Measurements from ENCODE around the gene HFM1.

The HFM1 gene

GRCh38 chr1:91400133-91400725 is 4.4 kb downstream of the HFM1 start:
- Histone ChIP-seq H3K4me2 (ENCODE audit: low read depth, low read length, poor library complexity, severe bottlenecking) (no peak overlapping the region), H4K20me1 (ENCODE audit: insufficient read depth, low read length, poor library complexity, severe bottlenecking) (no peaks in the 10 kb centered on the region), H3K36me3 (ENCODE audit: insufficient read depth, low read length) (no peaks in the 10 kb centered on the region), H3K79me2 (ENCODE audit: insufficient read depth, low read length) (no peaks in the 10 kb centered on the region), H3K9me2 (replicated peaks; ENCODE audit: low read depth, low read length) (no peaks in the 10 kb centered on the region), H2AFZ (ENCODE audit: low read length) (0 out of 2 replicates have a peak overlapping the region, but pooled peaks have one; percentile 48), H3F3A (ENCODE audit: low read depth) (no peaks in the 10 kb centered on the region), H3K4me1 (ENCODE audit: insufficient read depth, low read length, poor library complexity, severe bottlenecking) (peaks cover 5% of the 10 kb centered on the region), H3K4me3 (ENCODE audit: low read length, poor library complexity, severe bottlenecking) (no peak overlapping the region), H3K9ac (ENCODE audit: low read depth, low read length, poor library complexity, severe bottlenecking) (no peak overlapping the region), H3K9me3 (ENCODE audit: insufficient read depth, low read depth, low read length) (no peaks in the 10 kb centered on the region), H3K27me3 (ENCODE audit: insufficient read depth, low read length, poor library complexity, severe bottlenecking) (no peaks in the 10 kb centered on the region)
- TF ChIP-seq, protein P1, sequence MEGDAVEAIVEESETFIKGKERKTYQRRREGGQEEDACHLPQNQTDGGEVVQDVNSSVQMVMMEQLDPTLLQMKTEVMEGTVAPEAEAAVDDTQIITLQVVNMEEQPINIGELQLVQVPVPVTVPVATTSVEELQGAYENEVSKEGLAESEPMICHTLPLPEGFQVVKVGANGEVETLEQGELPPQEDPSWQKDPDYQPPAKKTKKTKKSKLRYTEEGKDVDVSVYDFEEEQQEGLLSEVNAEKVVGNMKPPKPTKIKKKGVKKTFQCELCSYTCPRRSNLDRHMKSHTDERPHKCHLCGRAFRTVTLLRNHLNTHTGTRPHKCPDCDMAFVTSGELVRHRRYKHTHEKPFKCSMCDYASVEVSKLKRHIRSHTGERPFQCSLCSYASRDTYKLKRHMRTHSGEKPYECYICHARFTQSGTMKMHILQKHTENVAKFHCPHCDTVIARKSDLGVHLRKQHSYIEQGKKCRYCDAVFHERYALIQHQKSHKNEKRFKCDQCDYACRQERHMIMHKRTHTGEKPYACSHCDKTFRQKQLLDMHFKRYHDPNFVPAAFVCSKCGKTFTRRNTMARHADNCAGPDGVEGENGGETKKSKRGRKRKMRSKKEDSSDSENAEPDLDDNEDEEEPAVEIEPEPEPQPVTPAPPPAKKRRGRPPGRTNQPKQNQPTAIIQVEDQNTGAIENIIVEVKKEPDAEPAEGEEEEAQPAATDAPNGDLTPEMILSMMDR (conservative IDR thresholded peaks at IDR 0.05; ENCODE audit: low read length): peak; percentile 43
- no peak for TF ChIP-seq EZH2phosphoT487 (IDR thresholded peaks at IDR 0.05; ENCODE audit: borderline replicate concordance)

DNA sequence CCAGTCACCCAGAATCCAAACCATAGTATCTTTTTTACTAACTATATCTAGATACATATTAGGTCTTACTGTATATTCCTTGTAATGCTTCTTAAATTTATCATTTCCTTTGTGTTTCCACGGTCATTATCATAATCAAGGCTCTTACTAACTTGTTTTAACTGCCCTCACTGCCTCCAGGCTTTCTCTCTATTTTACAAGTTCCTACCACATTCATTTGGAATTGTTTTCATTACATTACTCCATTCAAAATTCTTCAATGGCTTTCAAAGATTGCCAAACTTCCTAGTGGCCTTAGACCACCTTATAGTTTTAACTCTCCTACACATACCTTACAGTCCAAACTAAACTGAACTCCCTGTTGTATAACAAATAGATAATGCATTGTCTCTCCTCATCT is 6.3 kb downstream of the HFM1 start:
- Histone ChIP-seq H3K36me3 (ENCODE audit: insufficient read depth, low read length) (no peaks in the 10 kb centered on the region), H4K20me1 (ENCODE audit: insufficient read depth, low read length, poor library complexity, severe bottlenecking) (no peaks in the 10 kb centered on the region), H3K9ac (ENCODE audit: low read depth, low read length, poor library complexity, severe bottlenecking) (no peak overlapping the region), H3K9me3 (ENCODE audit: insufficient read depth, low read depth, low read length) (no peaks in the 10 kb centered on the region), H3K4me2 (ENCODE audit: low read depth, low read length, poor library complexity, severe bottlenecking) (no peak overlapping the region), H3K4me3 (ENCODE audit: low read length, poor library complexity, severe bottlenecking) (no peak overlapping the region), H3K4me1 (ENCODE audit: insufficient read depth, low read length, poor library complexity, severe bottlenecking) (no peaks in the 10 kb centered on the region), H3K27me3 (ENCODE audit: insufficient read depth, low read length, poor library complexity, severe bottlenecking) (no peaks in the 10 kb centered on the region), H2AFZ (ENCODE audit: low read length) (no peak overlapping the region), H3K79me2 (ENCODE audit: insufficient read depth, low read length) (no peaks in the 10 kb centered on the region), H3F3A (ENCODE audit: low read depth) (no peaks in the 10 kb centered on the region), H3K9me2 (replicated peaks; ENCODE audit: low read depth, low read length) (no peaks in the 10 kb centered on the region)
- TF ChIP-seq, protein P1 (conservative IDR thresholded peaks at IDR 0.05; ENCODE audit: low read length): no peak
- no peak for TF ChIP-seq EZH2phosphoT487 (IDR thresholded peaks at IDR 0.05; ENCODE audit: borderline replicate concordance)

DNA sequence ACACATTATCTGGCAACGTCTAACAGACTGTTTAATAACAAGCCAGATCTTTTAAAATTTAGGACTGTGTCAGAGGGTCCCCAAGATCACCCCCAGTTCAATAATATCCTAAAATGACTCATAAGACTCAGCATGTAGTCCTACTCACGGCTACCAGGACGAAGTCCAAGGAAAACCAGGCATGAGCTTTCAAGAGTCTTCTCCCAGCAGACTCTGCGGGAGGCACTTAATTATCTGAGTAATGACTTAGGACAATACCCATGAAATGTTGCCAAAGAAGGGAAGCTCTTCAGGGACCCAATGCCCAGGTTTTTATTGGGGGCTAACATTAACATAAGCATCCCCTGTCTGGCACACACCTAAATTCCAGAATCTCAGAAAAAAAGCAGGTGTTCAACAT is 7.0 kb downstream of the HFM1 start:
- Histone ChIP-seq H3K9me2 (replicated peaks; ENCODE audit: low read depth, low read length) (no peaks in the 10 kb centered on the region), H3K36me3 (ENCODE audit: insufficient read depth, low read length) (no peaks in the 10 kb centered on the region), H3K9ac (ENCODE audit: low read depth, low read length, poor library complexity, severe bottlenecking) (no peak overlapping the region), H3K9me3 (ENCODE audit: insufficient read depth, low read depth, low read length) (no peaks in the 10 kb centered on the region), H2AFZ (ENCODE audit: low read length) (no peak overlapping the region), H3K4me2 (ENCODE audit: low read depth, low read length, poor library complexity, severe bottlenecking) (no peak overlapping the region), H3K27me3 (ENCODE audit: insufficient read depth, low read length, poor library complexity, severe bottlenecking) (no peaks in the 10 kb centered on the region), H3K79me2 (ENCODE audit: insufficient read depth, low read length) (no peaks in the 10 kb centered on the region), H3K4me1 (ENCODE audit: insufficient read depth, low read length, poor library complexity, severe bottlenecking) (no peaks in the 10 kb centered on the region), H3K4me3 (ENCODE audit: low read length, poor library complexity, severe bottlenecking) (no peak overlapping the region), H4K20me1 (ENCODE audit: insufficient read depth, low read length, poor library complexity, severe bottlenecking) (no peaks in the 10 kb centered on the region), H3F3A (ENCODE audit: low read depth) (no peaks in the 10 kb centered on the region)
- no peak for TF ChIP-seq EZH2phosphoT487 (IDR thresholded peaks at IDR 0.05; ENCODE audit: borderline replicate concordance)
- TF ChIP-seq, protein P1 (conservative IDR thresholded peaks at IDR 0.05; ENCODE audit: low read length): no peak

All from Loucy (cell line).